WTC11 (cell line): Measurements from ENCODE around the gene TNIP3. TPM values are rescaled to one million over a fixed set of nuclear protein-coding genes. Genes with fewer than 3 reads are reported as not detected.

Experiments
- ATAC-seq: fragments of 200-7000 bp; cut with Tn5 transposase; 2 replicates; pipeline ENCODE4 v1.10.0; 2021; ENCODE audit warnings: mild to moderate bottlenecking, moderate library complexity
- CTCF ChIA-PET: fragments of 300-600 bp; sonication (Branson Sonifier 250); formaldehyde crosslinking; loops from one replicate; lab custom pipeline; 2021; ENCODE audit warnings: antibody characterized with exemption; lab: Charles Lee
- POLR2A ChIA-PET: fragments of 350-600 bp; sonication (Branson Sonifier 250); formaldehyde crosslinking; loops from one replicate; lab custom pipeline; 2021; ENCODE audit warnings: antibody characterized with exemption; lab: Charles Lee
- DNase-seq: peaks from one replicate; pipeline ENCODE4 v3.0.0; 2021; ENCODE audit warnings: low spot score
- H3K27ac Mint-ChIP-seq: 2 replicates; pipeline ENCODE4 v1.8.0; 2021; ENCODE audit warnings: mixed read lengths
- H3K27me3 Mint-ChIP-seq: 2 replicates; pipeline ENCODE4 v1.8.0; 2021; ENCODE audit warnings: low read depth, mild to moderate bottlenecking, moderate library complexity, mixed read lengths
- H3K36me3 Mint-ChIP-seq: 2 replicates; pipeline ENCODE4 v1.8.0; 2021; ENCODE audit warnings: mixed read lengths
- H3K4me1 Mint-ChIP-seq: 2 replicates; pipeline ENCODE4 v1.8.0; 2022; ENCODE audit warnings: mixed read lengths
- H3K4me3 Mint-ChIP-seq: 2 replicates; pipeline ENCODE4 v1.8.0; 2021; ENCODE audit warnings: mild to moderate bottlenecking, moderate library complexity, mixed read lengths
- H3K9me3 Mint-ChIP-seq: 2 replicates; pipeline ENCODE4 v1.8.0; 2021; ENCODE audit warnings: mixed read lengths
- ARID4B ChIP-seq: sonication (generic); formaldehyde crosslinking; IDR thresholded peaks from 2 replicates; pipeline ENCODE4 v1.8.0; 2023; ENCODE audit warnings: missing genetic modification reagents, mild to moderate bottlenecking, borderline replicate concordance
- ATF6 ChIP-seq: sonication (generic); formaldehyde crosslinking; IDR thresholded peaks from 2 replicates; pipeline ENCODE4 v1.8.1; 2023; ENCODE audit warnings: mild to moderate bottlenecking, missing genetic modification reagents
- CDX4 ChIP-seq: fragments of 250-450 bp; sonication (Bioruptor Pico); IDR thresholded peaks from 2 replicates; pipeline ENCODE4 v1.9.0; 2021; ENCODE audit warnings: moderate library complexity, mild to moderate bottlenecking, inconsistent platforms, borderline replicate concordance
- CREB1 ChIP-seq: sonication (generic); formaldehyde crosslinking; IDR thresholded peaks from 2 replicates; pipeline ENCODE4 v1.8.0; 2023; ENCODE audit warnings: mild to moderate bottlenecking, missing genetic modification reagents
- CTCF ChIP-seq: fragments of 200-600 bp; IDR thresholded peaks from 2 replicates; pipeline ENCODE4 v1.8.0; 2022; ENCODE audit warnings: antibody characterized with exemption
- E2F1 ChIP-seq: sonication (generic); formaldehyde crosslinking; IDR thresholded peaks from 2 replicates; pipeline ENCODE4 v1.8.0; 2022; ENCODE audit warnings: mild to moderate bottlenecking, missing genetic modification reagents
- ETV6 ChIP-seq: sonication (generic); formaldehyde crosslinking; IDR thresholded peaks from 2 replicates; pipeline ENCODE4 v1.8.1; 2022; ENCODE audit warnings: mild to moderate bottlenecking, missing genetic modification reagents
- FOXJ3 ChIP-seq: sonication (generic); formaldehyde crosslinking; IDR thresholded peaks from 2 replicates; pipeline ENCODE4 v1.9.0; 2021; ENCODE audit warnings: missing genetic modification reagents, mild to moderate bottlenecking, borderline replicate concordance
- HMGA2 ChIP-seq: fragments of 250-450 bp; sonication (Bioruptor Pico); IDR thresholded peaks from 2 replicates; pipeline ENCODE4 v1.4.0; 2021; ENCODE audit warnings: mild to moderate bottlenecking, moderate library complexity
- IRF2 ChIP-seq: sonication (generic); formaldehyde crosslinking; IDR thresholded peaks from 2 replicates; pipeline ENCODE4 v1.8.0; 2022; ENCODE audit warnings: low read depth, missing genetic modification reagents, borderline replicate concordance
- MLX ChIP-seq: sonication (generic); formaldehyde crosslinking; IDR thresholded peaks from 2 replicates; pipeline ENCODE4 v1.8.1; 2023; ENCODE audit warnings: mild to moderate bottlenecking, missing genetic modification reagents, moderate library complexity
- NR1H2 ChIP-seq: sonication (generic); formaldehyde crosslinking; IDR thresholded peaks from 2 replicates; pipeline ENCODE4 v1.9.0; 2021; ENCODE audit warnings: mild to moderate bottlenecking, moderate library complexity, missing genetic modification reagents
- OVOL2 ChIP-seq: fragments of 250-450 bp; sonication (Bioruptor Pico); IDR thresholded peaks from 2 replicates; pipeline ENCODE4 v1.9.0; 2021; ENCODE audit warnings: mild to moderate bottlenecking, borderline replicate concordance
- PREB ChIP-seq: sonication (generic); formaldehyde crosslinking; IDR thresholded peaks from 2 replicates; pipeline ENCODE4 v1.8.1; 2022; ENCODE audit warnings: mild to moderate bottlenecking, missing genetic modification reagents, moderate library complexity, borderline replicate concordance
- SP1 ChIP-seq: sonication (generic); formaldehyde crosslinking; conservative IDR thresholded peaks from 2 replicates; pipeline ENCODE4 v1.8.1; 2022; ENCODE audit warnings: missing genetic modification reagents
- TCF7 ChIP-seq: sonication (generic); formaldehyde crosslinking; IDR thresholded peaks from 2 replicates; pipeline ENCODE4 v1.8.0; 2022; ENCODE audit warnings: mild to moderate bottlenecking, low read depth, missing genetic modification reagents, moderate library complexity
- ZNF121 ChIP-seq: sonication (generic); formaldehyde crosslinking; IDR thresholded peaks from 2 replicates; pipeline ENCODE4 v1.8.0; 2023; ENCODE audit warnings: missing genetic modification reagents
- ZNF138 ChIP-seq: sonication (generic); formaldehyde crosslinking; conservative IDR thresholded peaks from 2 replicates; pipeline ENCODE4 v1.8.1; 2022; ENCODE audit warnings: mild to moderate bottlenecking, moderate library complexity, missing genetic modification reagents
- ZNF416 ChIP-seq: fragments of 250-450 bp; sonication (Bioruptor Pico); IDR thresholded peaks from 2 replicates; pipeline ENCODE4 v1.9.0; 2021; ENCODE audit warnings: mild to moderate bottlenecking, inconsistent platforms
- total RNA-seq: library from RNA; stranded (reverse); gene quantifications from 3 replicates; pipeline ENCODE4 v1.2.3, GENCODE V29; 2021

TNIP3 gene
- total RNA-seq, 1 experiment from 2014 or later, result not detected

GRCh38 chr4:121166976-121167375, 2.9 kb upstream of the TNIP3 start (continued):
- TF ChIP-seq ZNF121 (CRISPR knock-in tag) (no peak), ZNF138 (CRISPR knock-in tag) (no peak), CREB1 (no peak)

- DNase-seq, result no peak
- TF ChIP-seq MLX (CRISPR knock-in tag) (no peak), ETV6 (no peak), ZNF416 (no peak), NR1H2 (CRISPR knock-in tag) (no peak), ARID4B (no peak), HMGA2 (no peak), CDX4 (CRISPR knock-in tag) (no peak), SP1 (CRISPR knock-in tag) (no peak), OVOL2 (CRISPR knock-in tag) (no peak), FOXJ3 (CRISPR knock-in tag) (no peak), ZNF121 (CRISPR knock-in tag) (no peak), TCF7 (CRISPR knock-in tag) (no peak), IRF2 (CRISPR knock-in tag) (no peak), CREB1 (no peak), CTCF (no peak), ATF6 (CRISPR knock-in tag) (no peak), PREB (CRISPR knock-in tag) (no peak), E2F1 (CRISPR knock-in tag) (no peak)
- TF ChIP-seq, all 79 proteins: peak for 0
- no peak for ATAC-seq
- POLR2A ChIA-PET, result no interaction called here
- H3K27me3 Mint-ChIP-seq, result no peaks in the 10 kb centered on the region
- no peaks in the 10 kb centered on the region for H3K9me3 Mint-ChIP-seq
- H3K36me3 Mint-ChIP-seq, result no peaks in the 10 kb centered on the region
- H3K4me1 Mint-ChIP-seq, result peaks cover 15% of the 10 kb centered on the region
- no peak overlapping the region for H3K27ac Mint-ChIP-seq
- H3K4me3 Mint-ChIP-seq, result no peak overlapping the region
- CTCF ChIA-PET, result interaction anchor here (1.0 kb wide), 1 partner anchor 27 kb away, joined by 4 read pairs; no protein-coding TSS in a partner anchor
Measured at GRCh38 chr4:121165206-121165605, 1.1 kb upstream of the TNIP3 start.
